Caco-2 (cell line): ENCODE measurements around the gene PLCG1. TPM values are rescaled to one million over a fixed set of nuclear protein-coding genes. Genes with fewer than 3 reads are reported as not detected.

Source experiments
- BruUV-seq: library from RNA; stranded (reverse); fragments of 400-500 nt; replicated peaks from 2 replicates; lab custom pipeline; 2021; lab: Mats Ljungman, UMichigan
- CTCF ChIA-PET: fragments of 300-600 bp; sonication (Branson Sonifier 250); formaldehyde crosslinking; loops from one replicate; lab custom pipeline; 2022; ENCODE audit warnings: antibody characterized with exemption; lab: Charles Lee
- POLR2A ChIA-PET: fragments of 300-600 bp; sonication (Branson Sonifier 250); formaldehyde crosslinking; loops from one replicate; lab custom pipeline; 2022; ENCODE audit warnings: antibody characterized with exemption; lab: Charles Lee
- DNase-seq, 2 experiments: peaks; one replicate each; pipeline versions ENCODE4 v3.0.0 to v3.0.0-alpha.2; 2020 to 2022
- H3K27me3 ChIP-seq: replicated peaks from 2 replicates; pipeline ENCODE4 v1.6.0; 2011; ENCODE audit warnings: low read length; ENCODE audit not compliant: control insufficient read depth, insufficient read depth
- H3K36me3 ChIP-seq: 2 replicates; pipeline ENCODE4 v1.5.1; 2011; ENCODE audit warnings: low read length; ENCODE audit not compliant: control insufficient read depth, insufficient read depth
- H3K4me1 ChIP-seq: fragments of 250-450 bp; sonication (Bioruptor Pico); 2 replicates; pipeline ENCODE4 v1.5.1; 2020; ENCODE audit warnings: mild to moderate bottlenecking
- H3K4me3 ChIP-seq: 2 replicates; pipeline ENCODE4 v1.5.1; 2011; ENCODE audit warnings: low read depth, mild to moderate bottlenecking, control low read depth, low read length
- H3K9me3 ChIP-seq: fragments of 250-450 bp; sonication (Bioruptor Pico); 2 replicates; pipeline ENCODE4 v1.5.1; 2020; ENCODE audit warnings: mild to moderate bottlenecking, moderate library complexity
- H3K27ac Mint-ChIP-seq: one replicate; pipeline ENCODE4 v1.8.0; 2022; ENCODE audit warnings: mixed read lengths; ENCODE audit not compliant: unreplicated experiment
- H3K27me3 Mint-ChIP-seq: one replicate; pipeline ENCODE4 v1.8.0; 2022; ENCODE audit warnings: mixed read lengths; ENCODE audit not compliant: insufficient read depth, unreplicated experiment
- H3K36me3 Mint-ChIP-seq: one replicate; pipeline ENCODE4 v1.8.0; 2022; ENCODE audit warnings: mild to moderate bottlenecking, mixed read lengths; ENCODE audit not compliant: insufficient read depth, unreplicated experiment
- H3K4me1 Mint-ChIP-seq: one replicate; pipeline ENCODE4 v1.8.0; 2022; ENCODE audit warnings: low read depth, mixed read lengths; ENCODE audit not compliant: unreplicated experiment
- H3K4me3 Mint-ChIP-seq: one replicate; pipeline ENCODE4 v1.8.0; 2022; ENCODE audit warnings: mild to moderate bottlenecking, moderate library complexity, mixed read lengths; ENCODE audit not compliant: unreplicated experiment
- H3K9me3 Mint-ChIP-seq: one replicate; pipeline ENCODE4 v1.8.0; 2022; ENCODE audit warnings: mixed read lengths; ENCODE audit not compliant: unreplicated experiment
- CTCF ChIP-seq, 2 experiments: fragments of 200-600 bp in 1 of 2; IDR thresholded peaks; 1 replicate in 1 of 2; 2 replicates in 1 of 2; pipeline versions ENCODE4 v1.5.1 to v1.8.0; 2011 to 2022; ENCODE audit warnings: antibody characterized with exemption in 1 of 2, control low read depth in 1 of 2, inconsistent platforms in 1 of 2, low read depth in 1 of 2, low read length in 1 of 2, mild to moderate bottlenecking in 1 of 2, moderate library complexity in 1 of 2; ENCODE audit not compliant: insufficient read depth in 1 of 2, severe bottlenecking in 1 of 2, unreplicated experiment in 1 of 2
- intact Hi-C: fragments of 100-400 bp; cut with micrococcal nuclease; formaldehyde crosslinking; loops from one replicate; pipeline ENCODE4 v1.10.0; 2022; ENCODE audit not compliant: unreplicated experiment
- total RNA-seq: library from RNA; stranded (reverse); gene quantifications from 2 replicates; pipeline ENCODE4 v1.2.3, GENCODE V29; 2022

The PLCG1 gene
- total RNA-seq, 1 experiment from 2014 or later, result 196 TPM

GRCh38 chr20:41179961-41180360 is 42.6 kb downstream of the PLCG1 start:
- Histone ChIP-seq H3K27me3 (no peaks in the 10 kb centered on the region), H3K4me3 (no peak overlapping the region), H3K4me1 (no peaks in the 10 kb centered on the region), H3K36me3 (0 out of 2 replicates have a peak, but pooled peaks cover 2% of the 10 kb centered on the region), H3K9me3 (no peaks in the 10 kb centered on the region)
- Mint-ChIP-seq H3K9me3 (no peaks in the 10 kb centered on the region), H3K4me1 (no peaks in the 10 kb centered on the region), H3K36me3 (peaks cover 65% of the 10 kb centered on the region), H3K4me3 (no peak overlapping the region), H3K27me3 (no peaks in the 10 kb centered on the region), H3K27ac (no peak overlapping the region)
- no peak for DNase-seq
- TF ChIP-seq CTCF (IDR thresholded peaks at IDR 0.05; ENCODE audit: insufficient read depth in 1 of 2, low read depth in 1 of 2, low read length in 1 of 2, severe bottlenecking in 1 of 2, unreplicated experiment in 1 of 2), result no peak
- BruUV-seq, result no TSS peak
- intact Hi-C loops, result no loop called here
- CTCF ChIA-PET, result interaction anchor here (0.8 to 0.9 kb wide), 2 partner anchors 54 to 160 kb away, joined by 3 read pairs; no protein-coding TSS in a partner anchor
- POLR2A ChIA-PET, result no interaction called here

- no TSS peak for BruUV-seq
- intact Hi-C loops, result no loop called here
- Histone ChIP-seq H3K36me3 (0 out of 2 replicates have a peak, but pooled peaks cover 1% of the 10 kb centered on the region), H3K4me3 (no peak overlapping the region), H3K27me3 (no peaks in the 10 kb centered on the region), H3K4me1 (no peaks in the 10 kb centered on the region), H3K9me3 (no peaks in the 10 kb centered on the region)
- no peak for TF ChIP-seq CTCF (IDR thresholded peaks at IDR 0.05; ENCODE audit: insufficient read depth in 1 of 2, low read depth in 1 of 2, low read length in 1 of 2, severe bottlenecking in 1 of 2, unreplicated experiment in 1 of 2)
- H3K27ac Mint-ChIP-seq, result peak overlapping the region; percentile 18
- no peaks in the 10 kb centered on the region for H3K27me3 Mint-ChIP-seq
- POLR2A ChIA-PET, result no interaction called here
- H3K4me1 Mint-ChIP-seq, result no peaks in the 10 kb centered on the region
- peak in 1 of 2 experiments; percentile 34 for DNase-seq
- no peak overlapping the region for H3K4me3 Mint-ChIP-seq
- H3K36me3 Mint-ChIP-seq, result peaks cover 58% of the 10 kb centered on the region
- H3K9me3 Mint-ChIP-seq, result no peaks in the 10 kb centered on the region
- CTCF ChIA-PET, result interaction anchor here (0.8 to 1.0 kb wide), 4 partner anchors 52 to 212 kb away, joined by 3 read pairs; no protein-coding TSS in a partner anchor
Measured at GRCh38 chr20:41180599-41181333, 43.4 kb downstream of the PLCG1 start.

- Mint-ChIP-seq H3K9me3 (no peaks in the 10 kb centered on the region), H3K4me3 (no peak overlapping the region), H3K36me3 (peaks cover 50% of the 10 kb centered on the region), H3K4me1 (no peaks in the 10 kb centered on the region), H3K27ac (no peak overlapping the region), H3K27me3 (no peaks in the 10 kb centered on the region)
- no peaks in the 10 kb centered on the region for H3K4me1 ChIP-seq
- no TSS peak for BruUV-seq
- intact Hi-C loops, result no loop called here
- no peaks in the 10 kb centered on the region for H3K9me3 ChIP-seq
- DNase-seq, result no peak
- POLR2A ChIA-PET, result no interaction called here
- H3K27me3 ChIP-seq, result no peaks in the 10 kb centered on the region
- CTCF ChIA-PET, result interaction anchor here (1.4 to 1.9 kb wide), 2 partner anchors 9 to 159 kb away, joined by 3 to 6 read pairs; partner anchors contain the start of gene LPIN3
- H3K36me3 ChIP-seq, result no peaks in the 10 kb centered on the region
- H3K4me3 ChIP-seq, result no peak overlapping the region
- TF ChIP-seq CTCF (IDR thresholded peaks at IDR 0.05; ENCODE audit: insufficient read depth in 1 of 2, low read depth in 1 of 2, low read length in 1 of 2, severe bottlenecking in 1 of 2, unreplicated experiment in 1 of 2), result no peak
Measured at GRCh38 chr20:41181567-41181966, 44.2 kb downstream of the PLCG1 start.
